WTC11 (cell line): Measurements from ENCODE around the gene ZBTB7C. TPM values are rescaled to one million over a fixed set of nuclear protein-coding genes. Genes with fewer than 3 reads are reported as not detected.

Experiments
- ATAC-seq: fragments of 200-7000 bp; cut with Tn5 transposase; 2 replicates; pipeline ENCODE4 v1.10.0; 2021; ENCODE audit warnings: mild to moderate bottlenecking, moderate library complexity
- CTCF ChIA-PET: fragments of 300-600 bp; sonication (Branson Sonifier 250); formaldehyde crosslinking; loops from one replicate; lab custom pipeline; 2021; ENCODE audit warnings: antibody characterized with exemption; lab: Charles Lee
- POLR2A ChIA-PET: fragments of 350-600 bp; sonication (Branson Sonifier 250); formaldehyde crosslinking; loops from one replicate; lab custom pipeline; 2021; ENCODE audit warnings: antibody characterized with exemption; lab: Charles Lee
- DNase-seq: peaks from one replicate; pipeline ENCODE4 v3.0.0; 2021; ENCODE audit warnings: low spot score
- H3K27ac Mint-ChIP-seq: 2 replicates; pipeline ENCODE4 v1.8.0; 2021; ENCODE audit warnings: mixed read lengths
- H3K27me3 Mint-ChIP-seq: 2 replicates; pipeline ENCODE4 v1.8.0; 2021; ENCODE audit warnings: low read depth, mild to moderate bottlenecking, moderate library complexity, mixed read lengths
- H3K36me3 Mint-ChIP-seq: 2 replicates; pipeline ENCODE4 v1.8.0; 2021; ENCODE audit warnings: mixed read lengths
- H3K4me1 Mint-ChIP-seq: 2 replicates; pipeline ENCODE4 v1.8.0; 2022; ENCODE audit warnings: mixed read lengths
- H3K4me3 Mint-ChIP-seq: 2 replicates; pipeline ENCODE4 v1.8.0; 2021; ENCODE audit warnings: mild to moderate bottlenecking, moderate library complexity, mixed read lengths
- H3K9me3 Mint-ChIP-seq: 2 replicates; pipeline ENCODE4 v1.8.0; 2021; ENCODE audit warnings: mixed read lengths
- ATF1 ChIP-seq: sonication (generic); formaldehyde crosslinking; IDR thresholded peaks from 2 replicates; pipeline ENCODE4 v1.8.1; 2023; ENCODE audit warnings: mild to moderate bottlenecking, moderate library complexity, missing genetic modification reagents
- ATF2 ChIP-seq: sonication (generic); formaldehyde crosslinking; IDR thresholded peaks from 2 replicates; pipeline ENCODE4 v1.8.1; 2022; ENCODE audit warnings: low read depth, missing genetic modification reagents, borderline replicate concordance
- CBFB ChIP-seq: sonication (generic); formaldehyde crosslinking; IDR thresholded peaks from 2 replicates; pipeline ENCODE4 v1.8.1; 2022; ENCODE audit warnings: mild to moderate bottlenecking, low read depth, missing genetic modification reagents
- ESRRA ChIP-seq: sonication (generic); formaldehyde crosslinking; IDR thresholded peaks from 2 replicates; pipeline ENCODE4 v1.8.1; 2022; ENCODE audit warnings: mild to moderate bottlenecking, missing genetic modification reagents, borderline replicate concordance
- FOXJ3 ChIP-seq: sonication (generic); formaldehyde crosslinking; IDR thresholded peaks from 2 replicates; pipeline ENCODE4 v1.9.0; 2021; ENCODE audit warnings: missing genetic modification reagents, mild to moderate bottlenecking, borderline replicate concordance
- FOXK1 ChIP-seq: sonication (generic); formaldehyde crosslinking; IDR thresholded peaks from 2 replicates; pipeline ENCODE4 v1.8.0; 2022; ENCODE audit warnings: mild to moderate bottlenecking, moderate library complexity, missing genetic modification reagents
- FOXP4 ChIP-seq: sonication (generic); formaldehyde crosslinking; IDR thresholded peaks from 2 replicates; pipeline ENCODE4 v1.8.0; 2022; ENCODE audit warnings: mild to moderate bottlenecking, missing genetic modification reagents
- GTF2I ChIP-seq: fragments of 250-450 bp; sonication (Bioruptor Pico); conservative IDR thresholded peaks from 2 replicates; pipeline ENCODE4 v1.4.0; 2021; ENCODE audit warnings: mild to moderate bottlenecking
- NR2C2 ChIP-seq: sonication (generic); formaldehyde crosslinking; IDR thresholded peaks from 2 replicates; pipeline ENCODE4 v1.8.0; 2022; ENCODE audit warnings: mild to moderate bottlenecking, missing genetic modification reagents
- NR3C1 ChIP-seq: sonication (generic); formaldehyde crosslinking; conservative IDR thresholded peaks from 2 replicates; pipeline ENCODE4 v1.8.1; 2023; ENCODE audit warnings: low read depth, mild to moderate bottlenecking, missing genetic modification reagents
- PRRX2 ChIP-seq: fragments of 250-450 bp; sonication (Bioruptor Pico); IDR thresholded peaks from 2 replicates; pipeline ENCODE4 v1.8.0; 2021; ENCODE audit warnings: mild to moderate bottlenecking
- TEAD4 ChIP-seq: sonication (generic); formaldehyde crosslinking; IDR thresholded peaks from 2 replicates; pipeline ENCODE4 v1.8.0; 2022; ENCODE audit warnings: mild to moderate bottlenecking, missing genetic modification reagents
- TP53 ChIP-seq: sonication (generic); formaldehyde crosslinking; IDR thresholded peaks from 2 replicates; pipeline ENCODE4 v1.8.1; 2023; ENCODE audit warnings: mild to moderate bottlenecking, missing genetic modification reagents
- ZNF121 ChIP-seq: sonication (generic); formaldehyde crosslinking; IDR thresholded peaks from 2 replicates; pipeline ENCODE4 v1.8.0; 2023; ENCODE audit warnings: missing genetic modification reagents
- ZNF263 ChIP-seq: sonication (generic); formaldehyde crosslinking; IDR thresholded peaks from 2 replicates; pipeline ENCODE4 v1.8.1; 2022; ENCODE audit warnings: low read depth, mild to moderate bottlenecking, moderate library complexity, missing genetic modification reagents
- ZNF396 ChIP-seq: fragments of 250-450 bp; sonication (Bioruptor Pico); IDR thresholded peaks from 2 replicates; pipeline ENCODE4 v1.8.0; 2021; ENCODE audit warnings: mild to moderate bottlenecking, moderate library complexity, borderline replicate concordance
- ZNF416 ChIP-seq: fragments of 250-450 bp; sonication (Bioruptor Pico); IDR thresholded peaks from 2 replicates; pipeline ENCODE4 v1.9.0; 2021; ENCODE audit warnings: mild to moderate bottlenecking, inconsistent platforms
- ZNF423 ChIP-seq: fragments of 250-450 bp; sonication (Bioruptor Pico); IDR thresholded peaks from 2 replicates; pipeline ENCODE4 v2.1.2; 2022; ENCODE audit warnings: mild to moderate bottlenecking, moderate library complexity
- ZNF532 ChIP-seq: fragments of 250-450 bp; sonication (Bioruptor Pico); IDR thresholded peaks from 2 replicates; pipeline ENCODE4 v1.9.0; 2021; ENCODE audit warnings: mild to moderate bottlenecking, borderline replicate concordance
- total RNA-seq: library from RNA; stranded (reverse); gene quantifications from 3 replicates; pipeline ENCODE4 v1.2.3, GENCODE V29; 2021
- TF ChIP-seq, protein P1 (sequence below): fragments of 250-450 bp; sonication (Bioruptor Pico); IDR thresholded peaks from 2 replicates; pipeline ENCODE4 v1.8.0; 2021; ENCODE audit warnings: mild to moderate bottlenecking
- TF ChIP-seq, protein P2 (sequence below): sonication (generic); formaldehyde crosslinking; IDR thresholded peaks from 2 replicates; pipeline ENCODE4 v1.8.1; 2023; ENCODE audit warnings: mild to moderate bottlenecking, moderate library complexity, missing genetic modification reagents
- TF ChIP-seq, protein P3 (sequence below): sonication (generic); formaldehyde crosslinking; IDR thresholded peaks from 2 replicates; pipeline ENCODE4 v1.8.1; 2023; ENCODE audit warnings: mild to moderate bottlenecking, missing genetic modification reagents

ZBTB7C gene
- total RNA-seq, 1 experiment from 2014 or later: 0.48 TPM

DNA sequence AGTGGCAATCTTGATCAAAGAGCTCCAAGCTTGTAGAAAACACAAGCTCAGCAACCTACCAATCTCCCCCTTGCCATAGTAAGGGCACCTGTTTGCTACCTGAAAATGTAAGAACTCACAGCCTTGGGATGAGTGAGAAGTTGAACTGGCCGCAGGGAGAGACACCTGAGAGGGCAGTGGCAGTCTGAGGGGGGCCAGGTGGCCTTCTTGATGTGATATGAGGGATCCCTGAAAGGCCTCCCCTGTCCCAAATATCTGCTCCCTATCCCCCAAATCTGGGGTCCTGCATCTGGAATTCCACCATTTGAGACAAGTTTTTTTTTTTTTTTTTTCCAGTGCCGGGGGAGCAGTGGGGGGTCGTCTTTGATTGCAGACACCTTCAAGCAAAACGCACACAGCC is 248.6 kb downstream of the ZBTB7C start:
- Mint-ChIP-seq H3K27ac (no peak overlapping the region), H3K36me3 (no peaks in the 10 kb centered on the region), H3K4me3 (peak overlapping the region; percentile 68), H3K9me3 (no peaks in the 10 kb centered on the region), H3K27me3 (peaks cover 78% of the 10 kb centered on the region), H3K4me1 (peaks cover 26% of the 10 kb centered on the region)
- CTCF ChIA-PET: interaction anchor here (0.5 to 2.2 kb wide), 12 partner anchors 24 to 930 kb away, joined by 3 to 12 read pairs (median 4); no protein-coding TSS in a partner anchor
- no peak for TF ChIP-seq ZNF396 (CRISPR knock-in tag)
- TF ChIP-seq TP53 (CRISPR knock-in tag): no peak
- TF ChIP-seq FOXJ3: no peak
- no peak for TF ChIP-seq ATF1 (CRISPR knock-in tag)
- POLR2A ChIA-PET: interaction anchor here (0.6 to 0.7 kb wide), 3 partner anchors 50 to 216 kb away, joined by 3 read pairs; no protein-coding TSS in a partner anchor
- no peak for ATAC-seq
- no peak for DNase-seq

- TF ChIP-seq, protein P1, sequence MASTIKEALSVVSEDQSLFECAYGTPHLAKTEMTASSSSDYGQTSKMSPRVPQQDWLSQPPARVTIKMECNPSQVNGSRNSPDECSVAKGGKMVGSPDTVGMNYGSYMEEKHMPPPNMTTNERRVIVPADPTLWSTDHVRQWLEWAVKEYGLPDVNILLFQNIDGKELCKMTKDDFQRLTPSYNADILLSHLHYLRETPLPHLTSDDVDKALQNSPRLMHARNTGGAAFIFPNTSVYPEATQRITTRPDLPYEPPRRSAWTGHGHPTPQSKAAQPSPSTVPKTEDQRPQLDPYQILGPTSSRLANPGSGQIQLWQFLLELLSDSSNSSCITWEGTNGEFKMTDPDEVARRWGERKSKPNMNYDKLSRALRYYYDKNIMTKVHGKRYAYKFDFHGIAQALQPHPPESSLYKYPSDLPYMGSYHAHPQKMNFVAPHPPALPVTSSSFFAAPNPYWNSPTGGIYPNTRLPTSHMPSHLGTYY (CRISPR knock-in tag): no peak
- TF ChIP-seq CBFB (CRISPR knock-in tag) (no peak), TEAD4 (no peak), FOXK1 (CRISPR knock-in tag) (no peak), ATF2 (CRISPR knock-in tag) (no peak), PRRX2 (CRISPR knock-in tag) (no peak), NR2C2 (no peak), ZNF121 (no peak), FOXP4 (CRISPR knock-in tag) (no peak), ZNF263 (no peak), GTF2I (CRISPR knock-in tag) (no peak), ZNF416 (CRISPR knock-in tag) (no peak), ZNF423 (CRISPR knock-in tag) (no peak)
- TF ChIP-seq, protein P2, sequence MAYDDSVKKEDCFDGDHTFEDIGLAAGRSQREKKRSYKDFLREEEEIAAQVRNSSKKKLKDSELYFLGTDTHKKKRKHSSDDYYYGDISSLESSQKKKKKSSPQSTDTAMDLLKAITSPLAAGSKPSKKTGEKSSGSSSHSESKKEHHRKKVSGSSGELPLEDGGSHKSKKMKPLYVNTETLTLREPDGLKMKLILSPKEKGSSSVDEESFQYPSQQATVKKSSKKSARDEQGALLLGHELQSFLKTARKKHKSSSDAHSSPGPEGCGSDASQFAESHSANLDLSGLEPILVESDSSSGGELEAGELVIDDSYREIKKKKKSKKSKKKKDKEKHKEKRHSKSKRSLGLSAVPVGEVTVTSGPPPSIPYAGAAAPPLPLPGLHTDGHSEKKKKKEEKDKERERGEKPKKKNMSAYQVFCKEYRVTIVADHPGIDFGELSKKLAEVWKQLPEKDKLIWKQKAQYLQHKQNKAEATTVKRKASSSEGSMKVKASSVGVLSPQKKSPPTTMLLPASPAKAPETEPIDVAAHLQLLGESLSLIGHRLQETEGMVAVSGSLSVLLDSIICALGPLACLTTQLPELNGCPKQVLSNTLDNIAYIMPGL: no peak
- TF ChIP-seq, all 79 proteins: peak for 0
- no peak overlapping the region for H3K27ac Mint-ChIP-seq
- peaks cover 73% of the 10 kb centered on the region for H3K27me3 Mint-ChIP-seq
- H3K4me1 Mint-ChIP-seq: peaks cover 18% of the 10 kb centered on the region
- ChIA-PET POLR2A (no interaction called here), CTCF (interaction anchor here (1.7 to 2.2 kb wide), 2 partner anchors 136 to 286 kb away, joined by 4 to 12 read pairs; no protein-coding TSS in a partner anchor)
- no peak overlapping the region for H3K4me3 Mint-ChIP-seq
- H3K9me3 Mint-ChIP-seq: no peaks in the 10 kb centered on the region
- no peaks in the 10 kb centered on the region for H3K36me3 Mint-ChIP-seq
- ATAC-seq (no peak), DNase-seq (no peak)
These were observed 249.4 kb downstream of the ZBTB7C start for GRCh38 chr18:48159816-48160215.

DNA sequence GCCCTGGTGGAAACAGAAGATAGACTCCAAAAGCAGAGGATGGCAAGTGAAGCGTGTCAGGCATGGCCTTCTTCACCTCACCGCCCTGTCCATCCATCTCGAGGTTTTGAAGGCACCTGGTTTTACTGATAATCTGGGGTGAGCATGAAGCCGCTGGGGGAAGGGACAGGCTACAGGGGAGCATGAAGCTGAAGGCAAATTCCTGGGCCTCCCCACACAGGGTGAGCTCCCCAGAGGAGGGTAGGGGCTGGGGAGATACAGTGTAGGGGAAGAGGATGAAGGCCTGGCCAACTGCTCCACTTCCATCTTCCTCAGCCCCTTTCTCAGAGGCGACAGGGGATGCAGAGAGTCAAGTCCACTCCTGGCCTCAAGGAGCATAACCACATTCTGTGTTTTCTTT is 250.5 kb downstream of the ZBTB7C start:
- ATAC-seq (no peak), DNase-seq (no peak)
- Mint-ChIP-seq H3K4me1 (peaks cover 11% of the 10 kb centered on the region), H3K27me3 (peaks cover 72% of the 10 kb centered on the region), H3K9me3 (no peaks in the 10 kb centered on the region), H3K4me3 (no peak overlapping the region), H3K36me3 (no peaks in the 10 kb centered on the region), H3K27ac (no peak overlapping the region)
- CTCF ChIA-PET: no interaction called here
- POLR2A ChIA-PET: no interaction called here
- TF ChIP-seq ZNF532 (CRISPR knock-in tag) (no peak), NR3C1 (CRISPR knock-in tag) (no peak), TP53 (CRISPR knock-in tag) (no peak), ESRRA (CRISPR knock-in tag) (no peak)
- TF ChIP-seq, protein P3, sequence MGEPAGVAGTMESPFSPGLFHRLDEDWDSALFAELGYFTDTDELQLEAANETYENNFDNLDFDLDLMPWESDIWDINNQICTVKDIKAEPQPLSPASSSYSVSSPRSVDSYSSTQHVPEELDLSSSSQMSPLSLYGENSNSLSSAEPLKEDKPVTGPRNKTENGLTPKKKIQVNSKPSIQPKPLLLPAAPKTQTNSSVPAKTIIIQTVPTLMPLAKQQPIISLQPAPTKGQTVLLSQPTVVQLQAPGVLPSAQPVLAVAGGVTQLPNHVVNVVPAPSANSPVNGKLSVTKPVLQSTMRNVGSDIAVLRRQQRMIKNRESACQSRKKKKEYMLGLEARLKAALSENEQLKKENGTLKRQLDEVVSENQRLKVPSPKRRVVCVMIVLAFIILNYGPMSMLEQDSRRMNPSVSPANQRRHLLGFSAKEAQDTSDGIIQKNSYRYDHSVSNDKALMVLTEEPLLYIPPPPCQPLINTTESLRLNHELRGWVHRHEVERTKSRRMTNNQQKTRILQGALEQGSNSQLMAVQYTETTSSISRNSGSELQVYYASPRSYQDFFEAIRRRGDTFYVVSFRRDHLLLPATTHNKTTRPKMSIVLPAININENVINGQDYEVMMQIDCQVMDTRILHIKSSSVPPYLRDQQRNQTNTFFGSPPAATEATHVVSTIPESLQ (CRISPR knock-in tag): no peak
